ENCODE results near the gene GOLPH3.
A peak's percentile ranks its signal among the peaks of the same experiment; 100 is the strongest.
"Not testable (repeated sequence)": the region's sequence is repeated elsewhere in the genome, so short reads cannot be mapped to it uniquely, and the experiment has no call there.

Gene GOLPH3

GRCh38 chr5:32132757-32133156 lies 41.4 kb downstream of the GOLPH3 start:
- no peak for DNase-seq

- DNase-seq: no peak
Observed at GRCh38 chr5:32131604-32132003, 42.5 kb downstream of the GOLPH3 start.

GRCh38 chr5:32130865-32131264 lies 43.3 kb downstream of the GOLPH3 start:
- DNase-seq: no peak

GRCh38 chr5:32129074-32129598 lies 45.0 kb downstream of the GOLPH3 start:
- DNase-seq: no peak

- DNase-seq: no peak
Observed at GRCh38 chr5:32127711-32128110, 46.4 kb downstream of the GOLPH3 start.

GRCh38 chr5:32126691-32127090 lies 47.4 kb downstream of the GOLPH3 start:
- no peak for DNase-seq

- DNase-seq: no peak
Observed at GRCh38 chr5:32123889-32124676, 50.0 kb downstream of the GOLPH3 start.

- no peak for DNase-seq
Observed at GRCh38 chr5:32123058-32123805, 50.9 kb downstream of the GOLPH3 start.

- not testable (repeated sequence) for DNase-seq
Observed at GRCh38 chr5:32118922-32119321, 55.2 kb downstream of the GOLPH3 start.

GRCh38 chr5:32116574-32117313 lies 57.4 kb downstream of the GOLPH3 start:
- DNase-seq: no peak

GRCh38 chr5:32115985-32116384 lies 58.1 kb downstream of the GOLPH3 start:
- peak; percentile 12 for DNase-seq

GRCh38 chr5:32110111-32110696 lies 63.9 kb downstream of the GOLPH3 start:
- no peak for DNase-seq

- no peak for DNase-seq
Observed at GRCh38 chr5:32109236-32109635, 64.9 kb downstream of the GOLPH3 start.

GRCh38 chr5:32108167-32108566 lies 66.0 kb downstream of the GOLPH3 start:
- no peak for DNase-seq

- DNase-seq: no peak
Observed at GRCh38 chr5:32107291-32107690, 66.8 kb downstream of the GOLPH3 start.

- DNase-seq: no peak
Observed at GRCh38 chr5:32103521-32103920, 70.6 kb downstream of the GOLPH3 start.

- no peak for DNase-seq
Observed at GRCh38 chr5:32102254-32102986, 71.7 kb downstream of the GOLPH3 start.

GRCh38 chr5:32100691-32101302 lies 73.3 kb downstream of the GOLPH3 start:
- no peak for DNase-seq

GRCh38 chr5:32100230-32100629 lies 73.9 kb downstream of the GOLPH3 start:
- peak; percentile 22 for DNase-seq

- peak; percentile 81 for DNase-seq
Observed at GRCh38 chr5:32099486-32100035, 74.6 kb downstream of the GOLPH3 start.

- DNase-seq: no peak
Observed at GRCh38 chr5:32098890-32099310, 75.2 kb downstream of the GOLPH3 start.

Measured in NCI-H82 (cell line).